HepG2 (cell line): ENCODE data around the gene UQCRC2. TPM values are rescaled to one million over a fixed set of nuclear protein-coding genes. Genes with fewer than 3 reads are reported as not detected.

ENCODE experiments used
- AGO2 ChIP-seq: fragments of 200-400 bp; formaldehyde crosslinking; optimal IDR thresholded peaks from 2 replicates; pipeline ENCODE3; 2017; ENCODE audit warnings: mild to moderate bottlenecking, low read depth, low read length, moderate library complexity
- CAMTA2 ChIP-seq: sonication (generic); formaldehyde crosslinking; IDR thresholded peaks from 2 replicates; pipeline ENCODE4 v1.4.0; 2020; ENCODE audit warnings: mild to moderate bottlenecking, missing genetic modification reagents, borderline replicate concordance
- CHCHD3 ChIP-seq: sonication (generic); formaldehyde crosslinking; IDR thresholded peaks from 2 replicates; pipeline ENCODE4 v1.8.0; 2022; ENCODE audit warnings: mild to moderate bottlenecking, missing genetic modification reagents, moderate library complexity
- CREM ChIP-seq, 2 experiments: sonication (generic) in 1 of 2; formaldehyde crosslinking in 1 of 2; IDR thresholded peaks; 2 replicates each; pipeline versions ENCODE4 v1.4.0 to v1.6.1; 2016 to 2020; ENCODE audit warnings: antibody characterized with exemption in 1 of 2, mild to moderate bottlenecking in 1 of 2, missing genetic modification reagents in 1 of 2
- IRF2 ChIP-seq: IDR thresholded peaks from 2 replicates; pipeline ENCODE4 v1.6.1; 2018; ENCODE audit warnings: missing genetic modification reagents, missing compliant biosample characterization
- MIER2 ChIP-seq: IDR thresholded peaks from 2 replicates; pipeline ENCODE4 v1.6.1; 2016; ENCODE audit warnings: missing biosample characterization, missing genetic modification reagents
- PHF20 ChIP-seq: sonication (generic); formaldehyde crosslinking; IDR thresholded peaks from 2 replicates; pipeline ENCODE4 v1.5.0; 2020; ENCODE audit warnings: mild to moderate bottlenecking, missing genetic modification reagents
- PLSCR1 ChIP-seq: sonication (generic); formaldehyde crosslinking; IDR thresholded peaks from 2 replicates; pipeline ENCODE4 v1.5.0; 2020; ENCODE audit warnings: missing genetic modification reagents, mild to moderate bottlenecking, borderline replicate concordance
- RFX1 ChIP-seq: fragments of 450-650 bp; IDR thresholded peaks from 2 replicates; pipeline ENCODE4 v1.6.1; 2017
- SIN3A ChIP-seq: IDR thresholded peaks from 2 replicates; pipeline ENCODE4 v1.6.1; 2011; ENCODE audit warnings: low read depth, mild to moderate bottlenecking, control low read depth, low read length, borderline replicate concordance
- SNAPC2 ChIP-seq: sonication (generic); formaldehyde crosslinking; IDR thresholded peaks from 2 replicates; pipeline ENCODE4 v1.8.1; 2022; ENCODE audit warnings: mild to moderate bottlenecking, missing genetic modification reagents
- ZBTB44 ChIP-seq: sonication (generic); formaldehyde crosslinking; IDR thresholded peaks from 2 replicates; pipeline ENCODE4 v1.4.0; 2020; ENCODE audit warnings: missing genetic modification reagents
- ZC3H13 ChIP-seq: sonication (generic); formaldehyde crosslinking; IDR thresholded peaks from 2 replicates; pipeline ENCODE4 v1.8.1; 2023; ENCODE audit warnings: mild to moderate bottlenecking, missing genetic modification reagents, moderate library complexity
- ZFP37 ChIP-seq: sonication (generic); formaldehyde crosslinking; IDR thresholded peaks from 2 replicates; pipeline ENCODE4 v1.4.0; 2020; ENCODE audit warnings: missing genetic modification reagents, borderline replicate concordance
- ZHX2 ChIP-seq, 2 experiments: sonication (generic) in 1 of 2; formaldehyde crosslinking in 1 of 2; IDR thresholded peaks; 2 replicates each; pipeline versions ENCODE4 v1.6.1 to v1.9.0; 2014 to 2022; ENCODE audit warnings: antibody characterized with exemption in 1 of 2, borderline replicate concordance in 1 of 2, inconsistent platforms in 1 of 2, low read depth in 1 of 2, missing genetic modification reagents in 1 of 2
- ZNF12 ChIP-seq: sonication (generic); formaldehyde crosslinking; IDR thresholded peaks from 2 replicates; pipeline ENCODE4 v1.5.0; 2020; ENCODE audit warnings: missing genetic modification reagents
- ZNF543 ChIP-seq: sonication (generic); formaldehyde crosslinking; IDR thresholded peaks from 2 replicates; pipeline ENCODE4 v1.4.0; 2020; ENCODE audit warnings: mild to moderate bottlenecking, missing genetic modification reagents
- ZNF552 ChIP-seq: sonication (generic); formaldehyde crosslinking; IDR thresholded peaks from 2 replicates; pipeline ENCODE4 v1.9.0; 2022; ENCODE audit warnings: missing genetic modification reagents, mild to moderate bottlenecking, borderline replicate concordance
- ZNF605 ChIP-seq: sonication (generic); formaldehyde crosslinking; IDR thresholded peaks from 2 replicates; pipeline ENCODE4 v1.8.0; 2022; ENCODE audit warnings: mild to moderate bottlenecking, missing genetic modification reagents
- ZNF713 ChIP-seq: sonication (generic); formaldehyde crosslinking; IDR thresholded peaks from 2 replicates; pipeline ENCODE4 v1.4.0; 2020; ENCODE audit warnings: mild to moderate bottlenecking, missing genetic modification reagents
- ZNF768 ChIP-seq: sonication (generic); formaldehyde crosslinking; IDR thresholded peaks from 2 replicates; pipeline ENCODE4 v1.4.0; 2020; ENCODE audit warnings: missing genetic modification reagents
- ZNF850 ChIP-seq: sonication (generic); formaldehyde crosslinking; conservative IDR thresholded peaks from 2 replicates; pipeline ENCODE4 v1.9.0; 2021; ENCODE audit warnings: mild to moderate bottlenecking, missing genetic modification reagents
- polyA plus RNA-seq, 8 experiments: library from polyadenylated mRNA; depleted of rRNA in 3 of 8; stranded (reverse) in 7 of 8; unstranded in 1 of 8; fragments of >200 nt; fragmentation: Illumina TruSeq in 4 of 8; extraction: Trizol in 4 of 8; gene quantifications; 2 replicates each; pipeline versions ENCODE4 v1.2.1 to v1.2.3, GENCODE V29; 2011 to 2016; ENCODE audit warnings: low read depth in 4 of 8, missing spikeins in 1 of 8, mixed read lengths in 1 of 8; ENCODE audit not compliant: insufficient read depth in 1 of 8
- total RNA-seq, 5 experiments: library from RNA; depleted of rRNA; stranded (reverse); fragments of >200 nt; fragmentation: Illumina TruSeq; extraction: Trizol; gene quantifications; 2 replicates each; pipeline ENCODE4 v1.2.3, GENCODE V29; 2016; ENCODE audit warnings: low read depth in 1 of 5

The UQCRC2 gene
- total and polyA plus RNA-seq, 2 of the 13 experiments (the other 11 are each of a cell fraction or from before 2014, with no cell fraction given): 442 to 536 TPM

- TF ChIP-seq MIER2: no peak
- peak; percentile 64 for TF ChIP-seq AGO2
- TF ChIP-seq ZBTB44 (CRISPR knock-in tag): no peak
- no peak for TF ChIP-seq ZNF543
- no peak for TF ChIP-seq ZNF12 (CRISPR knock-in tag)
- no peak for TF ChIP-seq SNAPC2 (CRISPR knock-in tag)
- TF ChIP-seq CHCHD3 (CRISPR knock-in tag): peak; percentile 63; the same call in 1 of the 2 replicates
- TF ChIP-seq CREM (IDR thresholded peaks at IDR 0.05): no peak
- no peak for TF ChIP-seq CREM (CRISPR knock-in tag; IDR thresholded peaks at IDR 0.05)
- TF ChIP-seq ZHX2 (IDR thresholded peaks at IDR 0.05; ENCODE audit: low read depth): no peak
- TF ChIP-seq ZHX2 (CRISPR knock-in tag; IDR thresholded peaks at IDR 0.05; ENCODE audit: borderline replicate concordance): no peak
- TF ChIP-seq IRF2: no peak
- no peak for TF ChIP-seq RFX1
- TF ChIP-seq ZC3H13 (CRISPR knock-in tag): no peak
- no peak for TF ChIP-seq ZNF713 (CRISPR knock-in tag)
- 0 out of 2 replicates have a peak, but pooled peaks have one; percentile 46 for TF ChIP-seq ZFP37 (CRISPR knock-in tag)
- TF ChIP-seq ZNF768 (CRISPR knock-in tag): no peak; the same call in 1 of the 2 replicates
- TF ChIP-seq CAMTA2 (CRISPR knock-in tag): no peak
- TF ChIP-seq PLSCR1 (CRISPR knock-in tag): no peak
- TF ChIP-seq ZNF850 (CRISPR knock-in tag): no peak; the same call in 1 of the 2 replicates
- TF ChIP-seq ZNF552 (CRISPR knock-in tag): peak; percentile 21; the same call in 1 of the 2 replicates
- TF ChIP-seq ZNF605 (CRISPR knock-in tag): peak; percentile 46; the same call in 1 of the 2 replicates
- no peak for TF ChIP-seq PHF20 (CRISPR knock-in tag)
- no peak for TF ChIP-seq SIN3A
Observed at GRCh38 chr16:22008215-22009059, 55.3 kb downstream of the UQCRC2 start (continued).
